T-cell (primary cell): Measurements from ENCODE around the gene FOXD2. TPM values are rescaled to one million over a fixed set of nuclear protein-coding genes. Genes with fewer than 3 reads are reported as not detected.
A peak's percentile ranks its signal among the peaks of the same experiment; 100 is the strongest.

Experiments
- ATAC-seq, 4 experiments: fragments of 200-7000 bp in 3 of 4; fragments of 150-1000 bp in 1 of 4; cut with Tn5 transposase; replicated peaks in 1 of 4; 1 replicate in 3 of 4; 2 replicates in 1 of 4; pipeline ENCODE4 v1.10.0; 2021; ENCODE audit warnings: moderate library complexity in 3 of 4, mild to moderate bottlenecking in 2 of 4, moderate number of reproducible peaks in 1 of 4
- CTCF ChIA-PET, 2 donors: fragments of 300-600 bp; sonication (Branson Sonifier 250); formaldehyde crosslinking; loops; one replicate each; lab custom pipeline; 2022; ENCODE audit warnings: antibody characterized with exemption in 2 of 2; lab: Charles Lee
- POLR2A ChIA-PET, 2 donors: fragments of 300-600 bp; sonication (Branson Sonifier 250); formaldehyde crosslinking; loops; one replicate each; lab custom pipeline; 2022; ENCODE audit warnings: antibody characterized with exemption in 2 of 2; lab: Charles Lee
- DNase-seq, 35 experiments: peaks; one replicate each; pipeline versions ENCODE4 v3.0.0 to v3.0.0-alpha.2; 2013 to 2023
- H3K27ac ChIP-seq: one replicate; pipeline ENCODE4 v1.5.1; 2013; ENCODE audit warnings: low read length
- H3K27me3 ChIP-seq, 2 experiments: replicated peaks in 1 of 2; 1 replicate in 1 of 2; 2 replicates in 1 of 2; pipeline versions ENCODE4 v1.6.1 to v1.7.0; 2013; ENCODE audit warnings: low read length in 1 of 2, mixed read lengths in 1 of 2; ENCODE audit not compliant: control insufficient read depth in 2 of 2, insufficient read depth in 2 of 2; ENCODE audit errors: extremely low read depth in 1 of 2
- H3K36me3 ChIP-seq, 2 donors: 1 replicate in 1 of 2; 2 replicates in 1 of 2; pipeline versions ENCODE4 v1.6.1 to v1.7.0; 2013; ENCODE audit warnings: low read length in 1 of 2; ENCODE audit not compliant: control insufficient read depth in 2 of 2, insufficient read depth in 1 of 2; ENCODE audit errors: extremely low read depth in 1 of 2
- H3K4me1 ChIP-seq, 2 experiments: 1 replicate in 1 of 2; 2 replicates in 1 of 2; pipeline versions ENCODE4 v1.6.1 to v1.7.0; 2013; ENCODE audit warnings: low read length in 2 of 2, mixed read lengths in 1 of 2; ENCODE audit not compliant: insufficient read depth in 2 of 2, control insufficient read depth in 1 of 2; ENCODE audit errors: extremely low read depth in 1 of 2
- H3K4me3 ChIP-seq, 2 donors: 1 replicate in 1 of 2; 2 replicates in 1 of 2; pipeline versions ENCODE4 v1.5.1 to v1.7.0; 2013; ENCODE audit warnings: mild to moderate bottlenecking in 2 of 2, low read length in 1 of 2, moderate library complexity in 1 of 2; ENCODE audit not compliant: control insufficient read depth in 1 of 2; ENCODE audit errors: extremely low read depth in 1 of 2
- H3K9me3 ChIP-seq: 2 replicates; pipeline ENCODE4 v1.7.0; 2013
- H3K27ac Mint-ChIP-seq, 2 donors: one replicate each; pipeline ENCODE4 v1.8.0; 2020 to 2021; ENCODE audit warnings: mild to moderate bottlenecking in 2 of 2, mixed read lengths in 2 of 2
- H3K27me3 Mint-ChIP-seq, 2 donors: one replicate each; pipeline ENCODE4 v1.8.0; 2021 to 2022; ENCODE audit warnings: mixed read lengths in 2 of 2
- H3K36me3 Mint-ChIP-seq: one replicate; pipeline ENCODE4 v1.8.0; 2021; ENCODE audit warnings: mixed read lengths
- H3K4me1 Mint-ChIP-seq, 3 donors: one replicate each; pipeline ENCODE4 v1.8.0; 2020 to 2022; ENCODE audit warnings: mixed read lengths in 3 of 3, mild to moderate bottlenecking in 1 of 3
- H3K4me3 Mint-ChIP-seq, 3 donors: one replicate each; pipeline ENCODE4 v1.8.0; 2020 to 2022; ENCODE audit warnings: mild to moderate bottlenecking in 3 of 3, mixed read lengths in 3 of 3, moderate library complexity in 3 of 3
- H3K9me3 Mint-ChIP-seq, 3 donors: one replicate each; pipeline ENCODE4 v1.8.0; 2020 to 2022; ENCODE audit warnings: mixed read lengths in 3 of 3
- WGBS: methylation state at CpG from one replicate; pipeline ENCODE4 v1.1.5; 2013; ENCODE audit warnings: missing lambda C conversion rate; ENCODE audit not compliant: insufficient coverage; 5-methylcytosine and 5-hydroxymethylcytosine counted together
- total RNA-seq, 35 experiments: library from RNA in 6 of 35; stranded (reverse) in 6 of 35; fragments of 120-200 nt in 1 of 35; gene quantifications; one replicate each; pipeline versions ENCODE4 v1.2.1 to v1.2.4 and lab custom pipeline; 2013 to 2026

Gene FOXD2
- total RNA-seq, 5 donors from 2014 or later (not counting 1 experiment from before 2014, with no cell fraction given) = 0.42 to 0.76 (median 0.56) TPM

- peak overlapping the region; percentile 45 to 80 (median 47) for H3K4me3 Mint-ChIP-seq
- Histone ChIP-seq H3K4me1 (peaks cover 5 to 43% of the 10 kb centered on the region in 2 experiments), H3K9me3 (no peaks in the 10 kb centered on the region), H3K36me3 (no peaks in the 10 kb centered on the region), H3K27ac (no peak overlapping the region), H3K4me3 (peak overlapping the region; percentile 32 to 65), H3K27me3 (peaks cover 11 to 53% of the 10 kb centered on the region in 2 experiments)
- H3K27ac Mint-ChIP-seq = no peak overlapping the region
- peak in 34 of 35 experiments; percentile 16 to 77 (median 51) for DNase-seq
- CTCF ChIA-PET = interaction anchor here in 1 of 2 donors (1.3 kb wide), 1 partner anchor 294 kb away, joined by 13 read pairs; no protein-coding TSS in a partner anchor
- peaks cover 37 to 41% (median 37%) of the 10 kb centered on the region in 3 donors for H3K4me1 Mint-ChIP-seq
- POLR2A ChIA-PET = no interaction called here
- 26% methylated on average over 18 of the region's 32 CpGs for WGBS
- peaks cover 5% of the 10 kb centered on the region for H3K36me3 Mint-ChIP-seq
- no peaks in the 10 kb centered on the region for H3K9me3 Mint-ChIP-seq
- peak; percentile 33 to 54 (median 45) for ATAC-seq
- H3K27me3 Mint-ChIP-seq = peaks cover 26 to 30% of the 10 kb centered on the region in 2 donors
These were observed 5.5 kb upstream of the FOXD2 start for GRCh38 chr1:47432071-47433036.

DNA sequence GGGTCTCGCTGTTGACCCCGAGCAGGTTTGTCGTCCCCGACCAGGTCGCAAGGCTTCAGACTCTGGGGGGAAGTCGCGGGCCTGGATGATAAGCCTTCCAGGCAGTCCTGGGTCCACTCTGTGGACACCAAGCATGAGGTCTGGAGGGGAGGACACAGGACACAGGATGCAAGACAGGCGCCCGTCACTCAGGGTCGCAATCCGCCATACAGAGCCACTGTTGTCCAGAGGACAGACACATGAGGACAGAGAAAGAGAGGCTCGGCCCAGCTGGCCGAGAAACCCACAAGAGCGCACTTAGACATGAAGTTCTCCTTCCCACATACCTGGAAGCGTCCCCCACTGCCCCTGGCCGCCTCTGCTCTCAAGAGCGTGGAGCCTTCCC is 4.8 kb upstream of the FOXD2 start:
- Histone ChIP-seq H3K36me3 (no peaks in the 10 kb centered on the region), H3K4me3 (peak overlapping the region in 1 of 2 donors; percentile 65), H3K27ac (no peak overlapping the region), H3K4me1 (peaks cover 5 to 43% of the 10 kb centered on the region in 2 experiments), H3K27me3 (peaks cover 11 to 53% of the 10 kb centered on the region in 2 experiments), H3K9me3 (no peaks in the 10 kb centered on the region)
- POLR2A ChIA-PET = no interaction called here
- no peak for DNase-seq
- no peaks in the 10 kb centered on the region for H3K9me3 Mint-ChIP-seq
- H3K36me3 Mint-ChIP-seq = peaks cover 5% of the 10 kb centered on the region
- no peak overlapping the region for H3K27ac Mint-ChIP-seq
- no peak for ATAC-seq
- CTCF ChIA-PET = interaction anchor here (0.6 to 1.3 kb wide), 2 partner anchors 25 to 293 kb away, joined by 3 to 13 read pairs; no protein-coding TSS in a partner anchor
- peak overlapping the region; percentile 45 to 80 (median 47) for H3K4me3 Mint-ChIP-seq
- WGBS = 53% methylated on average over 16 of the region's 17 CpGs
- peaks cover 26 to 30% of the 10 kb centered on the region in 2 donors for H3K27me3 Mint-ChIP-seq
- peaks cover 37 to 41% (median 37%) of the 10 kb centered on the region in 3 donors for H3K4me1 Mint-ChIP-seq

- peak overlapping the region in 2 of 3 donors; percentile 14 to 80 for H3K4me3 Mint-ChIP-seq
- peaks cover 37 to 43% (median 37%) of the 10 kb centered on the region in 3 donors for H3K4me1 Mint-ChIP-seq
- no peaks in the 10 kb centered on the region for H3K9me3 Mint-ChIP-seq
- no peaks in the 10 kb centered on the region for H3K36me3 ChIP-seq
- H3K27ac ChIP-seq = no peak overlapping the region
- no peaks in the 10 kb centered on the region for H3K9me3 ChIP-seq
- H3K27ac Mint-ChIP-seq = no peak overlapping the region
- no peak for ATAC-seq
- H3K4me1 ChIP-seq = peaks cover 5 to 45% of the 10 kb centered on the region in 2 experiments
- peak overlapping the region in 1 of 2 donors; percentile 56 for H3K4me3 ChIP-seq
- H3K27me3 ChIP-seq = peaks cover 11 to 55% of the 10 kb centered on the region in 2 experiments
- POLR2A ChIA-PET = no interaction called here
- H3K27me3 Mint-ChIP-seq = peaks cover 27 to 30% of the 10 kb centered on the region in 2 donors
- CTCF ChIA-PET = interaction anchor here (0.6 to 3.0 kb wide), 4 partner anchors 25 to 293 kb away, joined by 3 to 20 read pairs (median 4); no protein-coding TSS in a partner anchor
- DNase-seq = no peak
- peaks cover 5% of the 10 kb centered on the region for H3K36me3 Mint-ChIP-seq
- 52% methylated on average over 21 of the region's 30 CpGs for WGBS
These were observed 4.3 kb upstream of the FOXD2 start for GRCh38 chr1:47433477-47434050.

GRCh38 chr1:47434051-47434842 is 3.6 kb upstream of the FOXD2 start:
- H3K27ac Mint-ChIP-seq = peak overlapping the region in 1 of 2 donors; percentile 28
- Histone ChIP-seq H3K27ac (no peak overlapping the region), H3K9me3 (no peaks in the 10 kb centered on the region), H3K4me1 (peaks cover 5 to 49% of the 10 kb centered on the region in 2 experiments), H3K4me3 (peak overlapping the region in 1 of 2 donors; percentile 56), H3K36me3 (no peaks in the 10 kb centered on the region), H3K27me3 (peaks cover 11 to 58% of the 10 kb centered on the region in 2 experiments)
- ATAC-seq = no peak
- peak overlapping the region in 2 of 3 donors; percentile 14 to 80 for H3K4me3 Mint-ChIP-seq
- H3K9me3 Mint-ChIP-seq = no peaks in the 10 kb centered on the region
- POLR2A ChIA-PET = no interaction called here
- peaks cover 24 to 28% of the 10 kb centered on the region in 2 donors for H3K27me3 Mint-ChIP-seq
- H3K4me1 Mint-ChIP-seq = peaks cover 37 to 43% (median 37%) of the 10 kb centered on the region in 3 donors
- H3K36me3 Mint-ChIP-seq = peaks cover 5% of the 10 kb centered on the region
- 53% methylated on average over 43 of the region's 51 CpGs for whole genome bisulfite sequencing
- DNase-seq = no peak
- CTCF ChIA-PET = interaction anchor here (0.7 to 3.0 kb wide), 4 partner anchors 92 to 292 kb away, joined by 3 to 20 read pairs (median 4); no protein-coding TSS in a partner anchor

- 80% methylated on average over 2 of the region's 6 CpGs for WGBS
- CTCF ChIA-PET = interaction anchor here (0.6 to 3.0 kb wide), 7 partner anchors 13 to 291 kb away, joined by 3 to 20 read pairs (median 3); partner anchors contain the start of gene STIL (in 1 of the 2)
- Mint-ChIP-seq H3K4me1 (peaks cover 37 to 47% (median 40%) of the 10 kb centered on the region in 3 donors), H3K9me3 (no peaks in the 10 kb centered on the region), H3K4me3 (peak overlapping the region in 2 of 3 donors; percentile 83 to 88), H3K36me3 (peaks cover 5% of the 10 kb centered on the region), H3K27me3 (peaks cover 24 to 25% of the 10 kb centered on the region in 2 donors), H3K27ac (peak overlapping the region; percentile 73 to 88)
- H3K4me1 ChIP-seq = peaks cover 5 to 55% of the 10 kb centered on the region in 2 experiments
- peak overlapping the region in 1 of 2 donors; percentile 66 for H3K4me3 ChIP-seq
- POLR2A ChIA-PET = no interaction called here
- H3K27ac ChIP-seq = no peak overlapping the region
- no peaks in the 10 kb centered on the region for H3K9me3 ChIP-seq
- H3K27me3 ChIP-seq = peaks cover 11 to 68% of the 10 kb centered on the region in 2 experiments
- no peaks in the 10 kb centered on the region for H3K36me3 ChIP-seq
- no peak for ATAC-seq
- DNase-seq = no peak
These were observed 2.1 kb upstream of the FOXD2 start for GRCh38 chr1:47435506-47436303.
